ENCODE data around the gene TNFSF12. TPM values are rescaled to one million over a fixed set of nuclear protein-coding genes. Genes with fewer than 3 reads are reported as not detected.

TNFSF12 gene
- total RNA-seq, 1 experiment from 2014 or later = 15.2 TPM

GRCh38 chr17:7509937-7510336 lies 38.9 kb upstream of the TNFSF12 start:
- Histone ChIP-seq H3F3A (ENCODE audit: low read length, unreplicated experiment) (no peaks in the 10 kb centered on the region), H3K4me1 (ENCODE audit: insufficient read depth, low read length) (no peaks in the 10 kb centered on the region), H3K9ac (ENCODE audit: low read length) (no peak overlapping the region), H3K27me3 (ENCODE audit: low read length) (no peaks in the 10 kb centered on the region), H3K4me2 (ENCODE audit: low read length) (no peak overlapping the region), H3K9me2 (replicated peaks; ENCODE audit: low read length) (no peaks in the 10 kb centered on the region), H3K4me3 (ENCODE audit: low read length) (no peak overlapping the region), H3K9me3 (ENCODE audit: low read length) (no peaks in the 10 kb centered on the region), H3K27ac (ENCODE audit: low read length) (no peak overlapping the region), H4K20me1 (ENCODE audit: low read length) (no peaks in the 10 kb centered on the region), H3K36me3 (ENCODE audit: low read depth, low read length) (peaks cover 41% of the 10 kb centered on the region), H3K79me2 (ENCODE audit: low read length) (no peaks in the 10 kb centered on the region), H2AFZ (ENCODE audit: low read length) (no peak overlapping the region)
- ChIA-PET CTCF (no interaction called here), POLR2A (ENCODE audit: unreplicated experiment) (no interaction called here)
- DNase-seq (no peak), ATAC-seq (no peak)
- intact Hi-C loops (cut with micrococcal nuclease) = no loop called here
- TF ChIP-seq EZH2 (IDR thresholded peaks at IDR 0.05; ENCODE audit: low read length, unreplicated experiment) = no peak
- TF ChIP-seq CTCF (conservative IDR thresholded peaks at IDR 0.05; ENCODE audit: low read depth, low read length) = no peak
- TF ChIP-seq EZH2phosphoT487 (IDR thresholded peaks at IDR 0.05; ENCODE audit: borderline replicate concordance, low read length) = no peak
- no TSS peak for BruUV-seq (replicated peaks)

- ATAC-seq (no peak), DNase-seq (no peak)
- no TSS peak for BruUV-seq (replicated peaks)
- H3K4me3 ChIP-seq (ENCODE audit: low read length) = no peak overlapping the region
- H3K9me2 ChIP-seq (replicated peaks; ENCODE audit: low read length) = no peaks in the 10 kb centered on the region
- H2AFZ ChIP-seq (ENCODE audit: low read length) = no peak overlapping the region
- POLR2A ChIA-PET (ENCODE audit: unreplicated experiment) = no interaction called here
- intact Hi-C loops (cut with micrococcal nuclease) = no loop called here
- peaks cover 34% of the 10 kb centered on the region for H3K36me3 ChIP-seq (ENCODE audit: low read depth, low read length)
- no peak overlapping the region for H3K27ac ChIP-seq (ENCODE audit: low read length)
- no peak overlapping the region for H3K4me2 ChIP-seq (ENCODE audit: low read length)
- CTCF ChIA-PET = no interaction called here
- H3F3A ChIP-seq (ENCODE audit: low read length, unreplicated experiment) = no peaks in the 10 kb centered on the region
- H3K9ac ChIP-seq (ENCODE audit: low read length) = no peak overlapping the region
- H4K20me1 ChIP-seq (ENCODE audit: low read length) = no peaks in the 10 kb centered on the region
- no peaks in the 10 kb centered on the region for H3K27me3 ChIP-seq (ENCODE audit: low read length)
- no peaks in the 10 kb centered on the region for H3K9me3 ChIP-seq (ENCODE audit: low read length)
- no peaks in the 10 kb centered on the region for H3K4me1 ChIP-seq (ENCODE audit: insufficient read depth, low read length)
- TF ChIP-seq CTCF (conservative IDR thresholded peaks at IDR 0.05; ENCODE audit: low read depth, low read length) (no peak), EZH2 (IDR thresholded peaks at IDR 0.05; ENCODE audit: low read length, unreplicated experiment) (no peak), EZH2phosphoT487 (IDR thresholded peaks at IDR 0.05; ENCODE audit: borderline replicate concordance, low read length) (no peak)
- no peaks in the 10 kb centered on the region for H3K79me2 ChIP-seq (ENCODE audit: low read length)
Measured at GRCh38 chr17:7511108-7511507, 37.8 kb upstream of the TNFSF12 start.

- POLR2A ChIA-PET (ENCODE audit: unreplicated experiment) = no interaction called here
Measured at GRCh38 chr17:7512105-7512504, 36.8 kb upstream of the TNFSF12 start.

More at GRCh38 chr17:7512105-7512504, 36.8 kb upstream of the TNFSF12 start:
- no peaks in the 10 kb centered on the region for H4K20me1 ChIP-seq (ENCODE audit: low read length)
- no peak overlapping the region for H3K4me2 ChIP-seq (ENCODE audit: low read length)
- no peak overlapping the region for H2AFZ ChIP-seq (ENCODE audit: low read length)
- no peaks in the 10 kb centered on the region for H3K4me1 ChIP-seq (ENCODE audit: insufficient read depth, low read length)
- H3K4me3 ChIP-seq (ENCODE audit: low read length) = no peak overlapping the region
- no peaks in the 10 kb centered on the region for H3K9me3 ChIP-seq (ENCODE audit: low read length)
- ATAC-seq = no peak
- no peak for DNase-seq
- no peak overlapping the region for H3K27ac ChIP-seq (ENCODE audit: low read length)
- H3K9ac ChIP-seq (ENCODE audit: low read length) = no peak overlapping the region
- no TSS peak for BruUV-seq (replicated peaks)
- CTCF ChIA-PET = no interaction called here
- H3K79me2 ChIP-seq (ENCODE audit: low read length) = no peaks in the 10 kb centered on the region
- H3K36me3 ChIP-seq (ENCODE audit: low read depth, low read length) = peaks cover 28% of the 10 kb centered on the region
- H3K9me2 ChIP-seq (replicated peaks; ENCODE audit: low read length) = no peaks in the 10 kb centered on the region
- no peaks in the 10 kb centered on the region for H3K27me3 ChIP-seq (ENCODE audit: low read length)
- intact Hi-C loops (cut with micrococcal nuclease) = no loop called here
- no peak for TF ChIP-seq EZH2 (IDR thresholded peaks at IDR 0.05; ENCODE audit: low read length, unreplicated experiment)
- TF ChIP-seq CTCF (conservative IDR thresholded peaks at IDR 0.05; ENCODE audit: low read depth, low read length) = no peak
- no peak for TF ChIP-seq EZH2phosphoT487 (IDR thresholded peaks at IDR 0.05; ENCODE audit: borderline replicate concordance, low read length)
- no peaks in the 10 kb centered on the region for H3F3A ChIP-seq (ENCODE audit: low read length, unreplicated experiment)

All from PC-3 (cell line).